DND-41 (cell line): ENCODE results near the gene KRT80.

Experiments used
- ATAC-seq: fragments of 200-7000 bp; cut with Tn5 transposase; 3 replicates; pipeline ENCODE4 v1.9.1; 2021; ENCODE audit warnings: low read depth; ENCODE audit not compliant: insufficient read depth
- DNase-seq: peaks from one replicate; pipeline ENCODE4 v3.0.0-alpha.2; 2020
- H2AFZ ChIP-seq: 2 replicates; pipeline ENCODE4 v1.6.0; 2012; ENCODE audit warnings: low read depth, low read length
- H3K27ac ChIP-seq: 2 replicates; pipeline ENCODE4 v1.5.1; 2012; ENCODE audit warnings: low read length, inconsistent platforms
- H3K27me3 ChIP-seq: fragments of 200-600 bp; sonication (generic); 2 replicates; pipeline ENCODE4 v1.6.0; 2012; ENCODE audit warnings: low read length, mild to moderate bottlenecking, inconsistent platforms; ENCODE audit not compliant: insufficient read depth, poor library complexity
- H3K36me3 ChIP-seq: 2 replicates; pipeline ENCODE4 v1.5.1; 2012; ENCODE audit warnings: low read length, inconsistent platforms; ENCODE audit not compliant: insufficient read depth
- H3K4me1 ChIP-seq: 2 replicates; pipeline ENCODE4 v1.5.1; 2012; ENCODE audit warnings: mild to moderate bottlenecking, low read length; ENCODE audit not compliant: insufficient read depth
- H3K4me2 ChIP-seq: 2 replicates; pipeline ENCODE4 v1.6.0; 2012; ENCODE audit warnings: mild to moderate bottlenecking, moderate library complexity, low read length, inconsistent platforms; ENCODE audit not compliant: insufficient read depth
- H3K4me3 ChIP-seq, 2 experiments: fragments of 200-600 bp in 1 of 2; shearing (Covaris generic) in 1 of 2; 2 replicates each; pipeline ENCODE4 v1.5.1; 2012 to 2016; ENCODE audit warnings: inconsistent platforms in 2 of 2, low read length in 2 of 2, mild to moderate bottlenecking in 2 of 2, low read depth in 1 of 2, moderate library complexity in 1 of 2
- H3K79me2 ChIP-seq: 2 replicates; pipeline ENCODE4 v1.6.0; 2012; ENCODE audit warnings: low read length, inconsistent platforms; ENCODE audit not compliant: insufficient read depth
- H3K9ac ChIP-seq: 2 replicates; pipeline ENCODE4 v1.6.0; 2012; ENCODE audit warnings: low read depth, mild to moderate bottlenecking, inconsistent platforms, low read length, moderate library complexity
- H3K9me3 ChIP-seq: 2 replicates; pipeline ENCODE4 v1.5.1; 2012; ENCODE audit warnings: low read length, moderate library complexity, mild to moderate bottlenecking, inconsistent platforms; ENCODE audit not compliant: insufficient read depth, severe bottlenecking
- H4K20me1 ChIP-seq: 2 replicates; pipeline ENCODE4 v1.6.0; 2012; ENCODE audit warnings: low read length; ENCODE audit not compliant: insufficient read depth
- EZH2 ChIP-seq: IDR thresholded peaks from 3 replicates; pipeline ENCODE4 v1.6.1; 2012; ENCODE audit warnings: borderline replicate concordance, low read depth, mild to moderate bottlenecking, moderate library complexity, low read length, inconsistent platforms; ENCODE audit not compliant: severe bottlenecking
- TF ChIP-seq, protein P1 (sequence below): IDR thresholded peaks from 2 replicates; pipeline ENCODE4 v1.5.1; 2012; ENCODE audit warnings: borderline replicate concordance, low read length, moderate library complexity, mild to moderate bottlenecking; ENCODE audit not compliant: poor library complexity, severe bottlenecking; ENCODE audit errors: extremely low read depth

The KRT80 gene

DNA sequence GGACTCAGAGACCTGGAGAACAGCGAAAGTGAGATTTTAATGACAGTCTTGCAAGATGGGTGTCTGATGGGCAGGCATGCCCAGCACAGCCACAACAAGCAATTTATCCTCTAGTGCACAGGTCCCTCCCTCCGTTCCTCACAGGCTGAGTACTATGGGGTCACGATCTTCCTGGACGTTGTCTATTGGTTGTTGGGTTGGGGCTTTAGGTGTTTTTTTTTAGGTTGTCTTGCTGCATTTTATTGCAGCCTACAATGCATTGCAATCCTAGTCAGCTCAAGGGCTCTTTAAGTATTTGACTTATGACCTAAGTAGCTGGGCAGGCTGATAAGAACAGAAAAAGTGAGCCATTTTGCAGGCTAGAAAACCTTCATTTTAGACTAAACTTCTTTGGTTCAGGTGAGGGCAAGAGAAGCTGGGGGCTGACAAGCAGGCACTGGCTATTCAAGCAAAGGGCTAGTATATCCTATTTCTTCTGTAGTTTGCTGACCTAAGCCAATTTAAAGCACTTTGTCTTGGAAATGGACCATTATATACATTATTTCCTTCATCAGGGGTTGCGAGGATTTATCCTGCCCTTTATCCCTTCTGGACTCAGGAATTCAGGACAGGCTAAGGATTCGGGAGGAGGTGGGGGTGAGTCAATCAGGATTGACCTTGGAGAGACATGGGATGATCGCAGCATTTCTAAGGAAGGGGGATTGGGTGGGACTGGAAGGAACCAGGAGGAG, 47.3 kb upstream of the KRT80 start:
- Histone ChIP-seq H4K20me1 (peaks cover 5% of the 10 kb centered on the region; the same call in 1 of the 2 replicates), H3K9me3 (no peaks in the 10 kb centered on the region), H3K27me3 (no peaks in the 10 kb centered on the region), H3K4me2 (no peak overlapping the region), H3K27ac (no peak overlapping the region), H3K4me3 (no peak overlapping the region), H3K9ac (no peak overlapping the region), H2AFZ (no peak overlapping the region), H3K36me3 (no peaks in the 10 kb centered on the region), H3K79me2 (no peaks in the 10 kb centered on the region), H3K4me1 (no peaks in the 10 kb centered on the region)
- DNase-seq (no peak), ATAC-seq (no peak)
- no peak for TF ChIP-seq EZH2
- TF ChIP-seq, protein P1, sequence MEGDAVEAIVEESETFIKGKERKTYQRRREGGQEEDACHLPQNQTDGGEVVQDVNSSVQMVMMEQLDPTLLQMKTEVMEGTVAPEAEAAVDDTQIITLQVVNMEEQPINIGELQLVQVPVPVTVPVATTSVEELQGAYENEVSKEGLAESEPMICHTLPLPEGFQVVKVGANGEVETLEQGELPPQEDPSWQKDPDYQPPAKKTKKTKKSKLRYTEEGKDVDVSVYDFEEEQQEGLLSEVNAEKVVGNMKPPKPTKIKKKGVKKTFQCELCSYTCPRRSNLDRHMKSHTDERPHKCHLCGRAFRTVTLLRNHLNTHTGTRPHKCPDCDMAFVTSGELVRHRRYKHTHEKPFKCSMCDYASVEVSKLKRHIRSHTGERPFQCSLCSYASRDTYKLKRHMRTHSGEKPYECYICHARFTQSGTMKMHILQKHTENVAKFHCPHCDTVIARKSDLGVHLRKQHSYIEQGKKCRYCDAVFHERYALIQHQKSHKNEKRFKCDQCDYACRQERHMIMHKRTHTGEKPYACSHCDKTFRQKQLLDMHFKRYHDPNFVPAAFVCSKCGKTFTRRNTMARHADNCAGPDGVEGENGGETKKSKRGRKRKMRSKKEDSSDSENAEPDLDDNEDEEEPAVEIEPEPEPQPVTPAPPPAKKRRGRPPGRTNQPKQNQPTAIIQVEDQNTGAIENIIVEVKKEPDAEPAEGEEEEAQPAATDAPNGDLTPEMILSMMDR = no peak

DNA sequence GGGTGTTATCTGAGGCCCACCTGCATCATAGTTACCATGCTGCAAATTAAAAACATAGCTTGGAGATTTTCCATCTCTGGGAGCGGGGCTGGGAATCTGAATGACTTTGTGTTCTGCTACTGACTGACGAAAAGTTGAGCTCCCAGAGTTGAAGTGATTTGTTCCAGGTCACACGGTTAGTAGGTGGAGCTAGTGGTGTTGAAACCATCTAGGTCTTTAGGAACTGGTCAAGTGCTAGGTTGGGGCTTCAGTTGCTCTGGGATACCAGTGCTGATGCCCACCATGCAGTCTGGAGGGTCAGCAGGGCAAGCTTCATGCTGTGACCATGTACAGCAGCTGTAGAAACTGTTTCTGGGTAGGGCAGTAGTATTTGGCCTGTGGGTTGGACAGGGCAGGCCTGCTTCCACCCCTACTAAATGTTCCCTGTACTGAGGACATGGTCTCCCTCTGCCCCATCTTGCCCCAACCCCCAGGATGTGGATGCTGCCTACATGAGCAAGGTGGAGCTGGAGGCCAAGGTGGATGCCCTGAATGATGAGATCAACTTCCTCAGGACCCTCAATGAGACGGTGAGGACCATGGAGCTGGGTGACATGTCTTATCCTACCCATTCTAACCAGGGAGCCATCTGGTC, 46.5 kb upstream of the KRT80 start:
- H3K36me3 ChIP-seq = no peaks in the 10 kb centered on the region
- H3K79me2 ChIP-seq = no peaks in the 10 kb centered on the region
- H3K9ac ChIP-seq = no peak overlapping the region
- no peak overlapping the region for H3K4me3 ChIP-seq
- H3K4me2 ChIP-seq = no peak overlapping the region
- no peaks in the 10 kb centered on the region for H3K4me1 ChIP-seq
- H3K27me3 ChIP-seq = no peaks in the 10 kb centered on the region
- no peaks in the 10 kb centered on the region for H3K9me3 ChIP-seq
- no peak overlapping the region for H2AFZ ChIP-seq
- peaks cover 3% of the 10 kb centered on the region; the same call in 1 of the 2 replicates for H4K20me1 ChIP-seq
- TF ChIP-seq EZH2 = no peak
- TF ChIP-seq, protein P1 = no peak
- H3K27ac ChIP-seq = no peak overlapping the region
- DNase-seq = no peak
- no peak for ATAC-seq

DNA sequence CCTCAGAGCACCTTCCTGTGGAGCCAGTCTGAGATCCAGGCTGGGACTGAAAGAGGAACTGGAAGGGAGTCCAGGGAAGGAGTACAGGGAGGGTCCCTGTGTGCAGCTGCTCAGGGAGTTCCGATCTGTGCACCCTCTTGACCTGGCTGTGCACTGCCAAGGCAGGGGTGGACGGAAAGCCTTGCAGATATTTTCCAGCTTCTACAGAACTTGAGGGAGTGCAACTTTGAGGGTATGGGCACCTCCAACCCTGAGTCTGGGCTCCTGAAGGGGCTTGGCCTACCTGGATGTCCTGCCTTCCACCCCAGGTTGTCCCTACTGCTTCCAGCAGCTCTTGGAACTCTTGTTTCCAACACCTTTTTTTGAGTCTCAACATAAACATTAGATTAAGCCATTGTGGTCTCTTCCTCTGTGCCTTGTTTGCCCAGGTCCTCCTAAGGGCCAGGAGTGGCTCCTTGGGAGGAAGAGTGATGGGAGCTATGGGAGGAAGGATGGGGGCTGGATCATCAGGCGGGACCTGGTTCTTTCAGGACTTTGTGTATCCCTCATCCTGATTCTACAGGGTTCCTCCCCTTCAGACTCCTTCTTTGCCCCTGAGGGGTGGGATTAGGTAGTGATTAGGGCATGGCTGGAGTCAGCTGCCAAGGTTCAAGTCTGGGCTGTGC, 44.7 kb upstream of the KRT80 start:
- H3K79me2 ChIP-seq = no peaks in the 10 kb centered on the region
- H3K9me3 ChIP-seq = no peaks in the 10 kb centered on the region
- H3K4me3 ChIP-seq = no peak overlapping the region
- DNase-seq (no peak), ATAC-seq (no peak)
- no peak for TF ChIP-seq EZH2
- TF ChIP-seq, protein P1 = no peak
- H3K27me3 ChIP-seq = no peaks in the 10 kb centered on the region
- H3K4me2 ChIP-seq = no peak overlapping the region
- H3K36me3 ChIP-seq = no peaks in the 10 kb centered on the region
- H3K4me1 ChIP-seq = no peaks in the 10 kb centered on the region
- no peak overlapping the region for H3K9ac ChIP-seq
- H3K27ac ChIP-seq = no peak overlapping the region
- no peaks in the 10 kb centered on the region; the same call in 1 of the 2 replicates for H4K20me1 ChIP-seq
- H2AFZ ChIP-seq = no peak overlapping the region
